K562 (cell line): ENCODE results near the gene CFAP69. TPM values are rescaled to one million over a fixed set of nuclear protein-coding genes. Genes with fewer than 3 reads are reported as not detected.

Source experiments
- BMI1 ChIP-seq: fragments of 150-350 bp; IDR thresholded peaks from 2 replicates; pipeline ENCODE4 v1.6.1; 2014; ENCODE audit warnings: low read length
- CEBPG ChIP-seq, 3 experiments: fragments of 200-800 bp in 1 of 3; sonication (Bioruptor generic) in 1 of 3; sonication (generic) in 1 of 3; formaldehyde crosslinking in 1 of 3; IDR thresholded peaks in 2 of 3; conservative IDR thresholded peaks in 1 of 3; 2 replicates each; pipeline versions ENCODE4 v1.6.1 to v1.8.0; 2016 to 2022; ENCODE audit warnings: missing compliant biosample characterization in 2 of 3, missing genetic modification characterization in 2 of 3, mild to moderate bottlenecking in 1 of 3, missing genetic modification reagents in 1 of 3
- ELK1 ChIP-seq: sonication (generic); formaldehyde crosslinking; IDR thresholded peaks from 2 replicates; pipeline ENCODE4 v1.8.1; 2022; ENCODE audit warnings: missing genetic modification reagents
- ELK3 ChIP-seq: fragments of 450-650 bp; formaldehyde crosslinking; IDR thresholded peaks from 2 replicates; pipeline ENCODE4 v1.4.0; 2020; ENCODE audit warnings: mild to moderate bottlenecking
- ETV5 ChIP-seq: sonication (generic); formaldehyde crosslinking; IDR thresholded peaks from 2 replicates; pipeline ENCODE4 v1.4.0; 2020; ENCODE audit warnings: low read depth, mild to moderate bottlenecking, missing genetic modification reagents
- GTF2F1 ChIP-seq: IDR thresholded peaks from 2 replicates; pipeline ENCODE4 v1.6.1; 2011; ENCODE audit warnings: low read depth, low read length, improper control_type of control experiment
- MEIS2 ChIP-seq: fragments of 450-650 bp; IDR thresholded peaks from 2 replicates; pipeline ENCODE4 v1.6.1; 2014; ENCODE audit warnings: mild to moderate bottlenecking; ENCODE audit not compliant: partially characterized antibody
- MTA3 ChIP-seq: fragments of 450-650 bp; formaldehyde crosslinking; IDR thresholded peaks from 2 replicates; pipeline ENCODE4 v1.6.1; 2017; ENCODE audit warnings: mild to moderate bottlenecking, borderline replicate concordance
- ZBTB1 ChIP-seq: sonication (generic); formaldehyde crosslinking; IDR thresholded peaks from 2 replicates; pipeline ENCODE4 v1.8.1; 2023; ENCODE audit warnings: missing genetic modification reagents, low read depth, mild to moderate bottlenecking, borderline replicate concordance
- polyA plus RNA-seq, 8 experiments: library from polyadenylated mRNA; depleted of rRNA in 4 of 8; stranded (reverse) in 5 of 8; unstranded in 3 of 8; fragments of >200 nt; fragmentation: Nextera tagmentation in 2 of 8; fragmentation: Illumina TruSeq in 1 of 8; extraction: Ambion mirVana in 2 of 8; extraction: Trizol in 1 of 8; gene quantifications; 2 replicates each; pipeline versions ENCODE4 v1.2.1 to v1.2.3, GENCODE V29; 2011 to 2014; ENCODE audit warnings: inconsistent platforms in 1 of 8, missing spikeins in 1 of 8
- total RNA-seq, 7 experiments: library from RNA; depleted of rRNA in 6 of 7; stranded (reverse); fragments of >200 nt in 6 of 7; fragmentation: Illumina TruSeq in 2 of 7; extraction: Trizol in 2 of 7; gene quantifications; 2 replicates each; pipeline versions ENCODE4 v1.2.1 to v1.2.3, GENCODE V29; 2011 to 2021; ENCODE audit warnings: low replicate concordance in 1 of 7
- TF ChIP-seq, protein P1 (sequence below): fragments of 200-800 bp; sonication (Bioruptor generic); IDR thresholded peaks from 2 replicates; pipeline ENCODE4 v1.6.1; 2016; ENCODE audit warnings: missing genetic modification characterization, missing compliant biosample characterization

The CFAP69 gene
- total and polyA plus RNA-seq, 9 of the 15 experiments (the other 6 are each of a cell fraction or from before 2014, with no cell fraction given), result 0.24 to 5.1 (median 1.7) TPM

DNA sequence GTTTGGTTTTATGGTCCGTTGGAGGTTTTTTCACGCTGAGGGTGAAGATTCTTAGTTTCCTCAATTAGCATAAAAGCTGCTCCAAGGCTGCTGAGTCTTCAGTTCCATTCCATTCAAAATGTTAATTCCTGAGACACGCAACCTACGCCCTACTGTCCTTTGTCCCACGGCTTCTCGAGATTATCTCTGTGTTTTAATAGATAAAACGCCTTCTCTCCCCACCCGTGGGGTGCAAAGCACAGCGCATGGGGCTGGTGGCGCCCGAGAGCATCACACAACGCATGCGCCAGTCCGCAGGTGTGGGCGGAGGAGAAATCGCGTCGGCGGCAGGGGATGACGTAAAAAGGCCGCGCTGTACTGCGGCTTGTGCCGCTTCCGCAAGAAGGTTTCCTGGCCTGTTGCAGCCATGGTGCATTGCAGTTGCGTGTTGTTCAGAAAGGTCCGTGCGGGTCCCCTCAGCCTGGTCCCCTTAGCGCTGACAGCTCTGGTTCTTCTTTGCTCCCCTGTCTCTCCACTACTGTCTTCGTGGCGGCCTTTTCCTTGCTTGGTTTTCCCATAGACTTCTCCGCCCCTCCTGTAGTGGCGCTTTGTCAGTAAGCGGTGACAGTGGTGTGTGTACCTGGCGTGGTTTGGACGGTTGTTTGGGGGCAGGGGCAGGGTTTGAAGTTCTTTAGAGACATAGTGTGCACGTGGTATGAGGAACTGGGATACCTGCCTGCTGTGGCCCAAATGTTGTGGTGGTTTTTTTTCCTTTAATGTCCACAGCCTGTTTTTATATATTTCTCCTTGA lies 101.6 kb downstream of the CFAP69 start, which contains the start of gene GTPBP10 (continued):
- TF ChIP-seq, protein P1, sequence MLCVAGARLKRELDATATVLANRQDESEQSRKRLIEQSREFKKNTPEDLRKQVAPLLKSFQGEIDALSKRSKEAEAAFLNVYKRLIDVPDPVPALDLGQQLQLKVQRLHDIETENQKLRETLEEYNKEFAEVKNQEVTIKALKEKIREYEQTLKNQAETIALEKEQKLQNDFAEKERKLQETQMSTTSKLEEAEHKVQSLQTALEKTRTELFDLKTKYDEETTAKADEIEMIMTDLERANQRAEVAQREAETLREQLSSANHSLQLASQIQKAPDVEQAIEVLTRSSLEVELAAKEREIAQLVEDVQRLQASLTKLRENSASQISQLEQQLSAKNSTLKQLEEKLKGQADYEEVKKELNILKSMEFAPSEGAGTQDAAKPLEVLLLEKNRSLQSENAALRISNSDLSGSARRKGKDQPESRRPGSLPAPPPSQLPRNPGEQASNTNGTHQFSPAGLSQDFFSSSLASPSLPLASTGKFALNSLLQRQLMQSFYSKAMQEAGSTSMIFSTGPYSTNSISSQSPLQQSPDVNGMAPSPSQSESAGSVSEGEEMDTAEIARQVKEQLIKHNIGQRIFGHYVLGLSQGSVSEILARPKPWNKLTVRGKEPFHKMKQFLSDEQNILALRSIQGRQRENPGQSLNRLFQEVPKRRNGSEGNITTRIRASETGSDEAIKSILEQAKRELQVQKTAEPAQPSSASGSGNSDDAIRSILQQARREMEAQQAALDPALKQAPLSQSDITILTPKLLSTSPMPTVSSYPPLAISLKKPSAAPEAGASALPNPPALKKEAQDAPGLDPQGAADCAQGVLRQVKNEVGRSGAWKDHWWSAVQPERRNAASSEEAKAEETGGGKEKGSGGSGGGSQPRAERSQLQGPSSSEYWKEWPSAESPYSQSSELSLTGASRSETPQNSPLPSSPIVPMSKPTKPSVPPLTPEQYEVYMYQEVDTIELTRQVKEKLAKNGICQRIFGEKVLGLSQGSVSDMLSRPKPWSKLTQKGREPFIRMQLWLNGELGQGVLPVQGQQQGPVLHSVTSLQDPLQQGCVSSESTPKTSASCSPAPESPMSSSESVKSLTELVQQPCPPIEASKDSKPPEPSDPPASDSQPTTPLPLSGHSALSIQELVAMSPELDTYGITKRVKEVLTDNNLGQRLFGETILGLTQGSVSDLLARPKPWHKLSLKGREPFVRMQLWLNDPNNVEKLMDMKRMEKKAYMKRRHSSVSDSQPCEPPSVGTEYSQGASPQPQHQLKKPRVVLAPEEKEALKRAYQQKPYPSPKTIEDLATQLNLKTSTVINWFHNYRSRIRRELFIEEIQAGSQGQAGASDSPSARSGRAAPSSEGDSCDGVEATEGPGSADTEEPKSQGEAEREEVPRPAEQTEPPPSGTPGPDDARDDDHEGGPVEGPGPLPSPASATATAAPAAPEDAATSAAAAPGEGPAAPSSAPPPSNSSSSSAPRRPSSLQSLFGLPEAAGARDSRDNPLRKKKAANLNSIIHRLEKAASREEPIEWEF (CRISPR knock-in tag), result no peak
- no peak; the same call in 1 of the 2 replicates for TF ChIP-seq ELK3 (CRISPR knock-in tag)
- peak; percentile 60; the same call in 1 of the 2 replicates for TF ChIP-seq GTF2F1
- no peak for TF ChIP-seq ELK1
- peak; percentile 63; the same call in 1 of the 2 replicates for TF ChIP-seq CEBPG (CRISPR knock-in tag; IDR thresholded peaks at IDR 0.05)
- TF ChIP-seq CEBPG (tag; conservative IDR thresholded peaks at IDR 0.05 in 1 of 2, IDR thresholded peaks at IDR 0.05 in 1 of 2), result peak; percentile 56 to 69
- TF ChIP-seq BMI1, result no peak
- TF ChIP-seq MTA3, result peak; percentile 83
- TF ChIP-seq ETV5, result peak; percentile 71
- TF ChIP-seq ZBTB1 (CRISPR knock-in tag), result peak; percentile 57; the same call in 1 of the 2 replicates
- peak; percentile 82 for TF ChIP-seq MEIS2
